H1 (cell line): Measurements from ENCODE around the gene FCN3. TPM values are rescaled to one million over a fixed set of nuclear protein-coding genes. Genes with fewer than 3 reads are reported as not detected.
A peak's percentile ranks its signal among the peaks of the same experiment; 100 is the strongest.

ENCODE experiments used
- BRCA1 ChIP-seq: IDR thresholded peaks from 2 replicates; pipeline ENCODE4 v1.6.1; 2012; ENCODE audit warnings: low read depth, low read length, improper control_type of control experiment
- CBX5 ChIP-seq: fragments of 300-800, 300-1000 bp; sonication (generic); IDR thresholded peaks from 2 replicates; pipeline ENCODE4 v1.7.1; 2016; ENCODE audit warnings: antibody characterized with exemption, low read length, low read depth
- GABPA ChIP-seq: IDR thresholded peaks from 2 replicates; pipeline ENCODE4 v1.6.1; 2011; ENCODE audit warnings: mild to moderate bottlenecking, low read length, moderate library complexity, borderline replicate concordance; ENCODE audit not compliant: insufficient read depth
- PHF8 ChIP-seq: fragments of 200-600 bp; sonication (generic); conservative IDR thresholded peaks from 2 replicates; pipeline ENCODE4 v1.7.1; 2012; ENCODE audit warnings: low read depth, mild to moderate bottlenecking, inconsistent platforms, low read length, moderate library complexity
- POLR2AphosphoS5 ChIP-seq: IDR thresholded peaks from 2 replicates; pipeline ENCODE4 v1.6.1; 2011; ENCODE audit warnings: low read depth, low read length
- RNF2 ChIP-seq: fragments of 200-900, 300-1000 bp; sonication (generic); IDR thresholded peaks from 2 replicates; pipeline ENCODE4 v1.7.1; 2016; ENCODE audit warnings: borderline replicate concordance, low read depth, mild to moderate bottlenecking, antibody characterized with exemption, low read length; ENCODE audit not compliant: poor library complexity, severe bottlenecking; ENCODE audit errors: missing control alignments
- SIN3A ChIP-seq, 2 experiments: IDR thresholded peaks in 1 of 2; conservative IDR thresholded peaks in 1 of 2; 2 replicates each; pipeline ENCODE4 v1.6.1; 2011 to 2012; ENCODE audit warnings: low read length in 2 of 2, improper control_type of control experiment in 1 of 2, low read depth in 1 of 2, mild to moderate bottlenecking in 1 of 2
- SIRT6 ChIP-seq: IDR thresholded peaks from one replicate; pipeline ENCODE4 v1.7.1; 2012; ENCODE audit warnings: low read length, inconsistent platforms
- polyA plus RNA-seq, 7 experiments: library from polyadenylated mRNA; depleted of rRNA in 3 of 7; stranded (reverse) in 5 of 7; unstranded in 2 of 7; fragments of >200 nt in 5 of 7; fragments of 200-250 nt in 2 of 7; gene quantifications; 1 replicate in 5 of 7; 2 replicates in 1 of 7; 4 replicates in 1 of 7; pipeline versions ENCODE4 v1.2.1 to v1.2.3, GENCODE V29; 2011 to 2013; ENCODE audit warnings: missing spikeins in 2 of 7, mixed read lengths in 2 of 7
- total RNA-seq: library from RNA; stranded (reverse); fragmentation: NEBNext Ultra II Directional; extraction: Animal tissue kit (Norgen Biotek cat#: 25700); gene quantifications from 2 replicates; pipeline ENCODE4 v1.2.1, GENCODE V29; 2021

FCN3 gene
- total and polyA plus RNA-seq, 2 of the 8 experiments (the other 6 are each of a cell fraction or from before 2014, with no cell fraction given): 0.30 to 0.57 TPM

DNA sequence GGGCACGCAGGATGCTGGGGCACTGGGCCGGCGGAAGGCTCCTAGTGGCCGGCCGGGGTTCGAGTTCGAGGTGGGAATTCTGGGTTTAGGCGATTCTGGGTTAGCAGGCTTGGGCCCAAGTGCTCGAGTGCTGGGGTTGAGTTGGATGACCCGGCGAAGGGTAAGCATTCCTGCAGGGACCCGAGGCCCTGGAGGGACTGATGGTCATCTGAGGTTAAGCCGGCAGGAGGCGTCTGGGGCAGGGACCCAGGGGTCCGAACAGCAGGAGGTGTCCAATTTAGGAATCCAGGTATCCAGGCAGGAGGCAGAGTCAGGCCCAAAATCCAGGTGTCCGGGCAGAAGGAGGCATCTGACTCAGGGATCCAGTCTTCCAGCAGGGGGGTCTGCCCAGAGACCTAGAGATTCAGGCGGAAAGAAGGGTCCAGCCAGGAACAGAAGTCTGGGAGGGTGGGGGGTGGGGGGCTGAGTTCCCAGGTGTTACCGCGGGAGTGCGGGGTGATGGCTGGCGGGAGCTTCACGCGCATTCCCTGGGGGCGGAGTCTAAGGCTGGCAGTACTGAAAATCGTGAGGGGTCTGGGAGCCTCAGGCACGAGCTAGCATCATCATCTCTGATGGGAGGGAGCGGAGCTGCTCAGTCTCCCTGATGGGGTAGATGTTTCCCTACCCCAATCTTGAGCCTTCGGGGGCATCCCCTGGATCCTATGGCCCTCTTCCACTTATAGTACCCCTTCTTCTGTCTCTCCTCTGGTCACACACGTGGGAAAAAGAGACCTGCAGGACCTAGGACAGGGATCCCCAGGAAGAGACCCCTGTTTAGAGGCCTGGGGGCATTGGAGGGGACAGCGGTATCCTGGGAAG, 18.4 kb upstream of the FCN3 start (continued):
- TF ChIP-seq SIRT6: no peak
- no peak for TF ChIP-seq GABPA
- no peak for TF ChIP-seq RNF2
- TF ChIP-seq CBX5: no peak
- peak; percentile 28; the same call in 1 of the 2 replicates for TF ChIP-seq PHF8
- TF ChIP-seq BRCA1: no peak
- no peak for TF ChIP-seq SIN3A (conservative IDR thresholded peaks at IDR 0.05 in 1 of 2, IDR thresholded peaks at IDR 0.05 in 1 of 2; ENCODE audit: low read depth in 1 of 2, low read length in 2 of 2)
- TF ChIP-seq POLR2AphosphoS5: no peak
